ENCODE data around the gene RPS24. TPM values are rescaled to one million over a fixed set of nuclear protein-coding genes. Genes with fewer than 3 reads are reported as not detected.
A peak's percentile ranks its signal among the peaks of the same experiment; 100 is the strongest.
"Not testable (repeated sequence)": the region's sequence is repeated elsewhere in the genome, so short reads cannot be mapped to it uniquely, and the experiment has no call there.

The RPS24 gene
- total RNA-seq, 1 donor from 2014 or later = 398 TPM

GRCh38 chr10:78047314-78047891 lies 13.7 kb downstream of the RPS24 start:
- DNase-seq (ENCODE audit: low spot score) (peak; percentile 81), ATAC-seq (peak; percentile 92)

GRCh38 chr10:78049851-78050250 lies 16.2 kb downstream of the RPS24 start:
- DNase-seq (ENCODE audit: low spot score) (no peak), ATAC-seq (no peak)

- no peak for DNase-seq (ENCODE audit: low spot score)
- ATAC-seq = no peak
Observed at GRCh38 chr10:78053211-78053868, 19.7 kb downstream of the RPS24 start.

DNA sequence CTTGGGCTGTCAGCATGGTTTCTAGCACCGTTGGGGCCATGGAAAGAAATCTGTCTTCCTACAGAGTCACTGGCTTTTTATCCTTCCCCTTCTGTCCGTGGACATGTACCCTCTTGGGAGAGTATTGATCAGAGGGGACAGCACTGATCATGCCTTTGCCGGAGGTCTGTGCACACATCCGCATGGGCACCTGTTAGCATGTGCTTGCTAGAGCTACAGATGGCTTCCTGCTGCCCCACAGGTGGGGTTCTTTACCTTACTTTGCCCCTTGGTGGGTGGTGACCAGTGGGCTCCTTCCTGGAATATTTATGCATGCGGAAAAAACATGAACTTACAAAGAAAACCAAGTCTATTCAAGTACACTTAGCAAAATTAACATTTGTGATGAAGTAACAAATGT lies 24.9 kb downstream of the RPS24 start:
- DNase-seq (ENCODE audit: low spot score) = no peak
- no peak for ATAC-seq

GRCh38 chr10:78059906-78060702 lies 26.4 kb downstream of the RPS24 start:
- ATAC-seq (no peak), DNase-seq (ENCODE audit: low spot score) (no peak)

DNA sequence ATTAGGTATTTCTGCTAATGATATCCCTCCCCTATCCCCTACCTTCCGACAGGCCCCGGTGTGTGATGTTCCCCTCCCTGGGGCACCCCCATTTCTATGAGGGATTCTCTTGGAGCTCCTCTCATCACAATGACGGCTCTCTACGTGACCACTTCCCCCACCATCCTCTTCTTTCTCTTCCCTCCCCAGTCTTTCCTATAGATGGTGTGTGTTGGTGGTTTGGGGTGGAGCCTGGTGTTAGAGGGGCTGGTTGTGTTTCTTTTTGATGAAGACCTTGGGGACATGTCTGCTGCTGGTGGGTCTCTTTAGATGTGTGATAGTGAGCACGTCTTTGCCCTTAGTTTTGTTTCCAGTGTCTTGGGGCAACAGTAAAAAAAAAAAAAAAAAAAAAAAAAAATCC lies 28.6 kb downstream of the RPS24 start:
- DNase-seq (ENCODE audit: low spot score) = no peak
- no peak for ATAC-seq

DNA sequence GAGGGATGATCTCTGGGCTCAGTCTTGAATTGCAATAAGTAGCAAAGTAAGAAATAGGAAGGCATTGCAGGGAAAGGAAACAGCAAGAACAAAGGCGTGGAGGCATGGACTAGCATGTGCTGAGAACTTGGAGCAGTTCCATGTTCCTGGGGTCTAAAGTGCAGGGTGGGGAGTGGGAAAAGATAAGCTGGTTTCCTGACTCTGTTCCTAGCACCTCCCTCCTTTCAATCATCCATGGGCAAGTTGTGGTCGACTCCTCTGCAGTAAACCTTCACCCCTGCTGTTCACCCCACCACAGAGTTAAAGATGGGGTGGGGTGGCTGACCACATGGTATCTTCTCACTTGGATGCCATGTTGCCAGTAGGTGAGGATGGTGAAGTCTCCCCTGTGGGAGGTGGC lies 29.6 kb downstream of the RPS24 start:
- DNase-seq (ENCODE audit: low spot score) (no peak), ATAC-seq (no peak)

DNA sequence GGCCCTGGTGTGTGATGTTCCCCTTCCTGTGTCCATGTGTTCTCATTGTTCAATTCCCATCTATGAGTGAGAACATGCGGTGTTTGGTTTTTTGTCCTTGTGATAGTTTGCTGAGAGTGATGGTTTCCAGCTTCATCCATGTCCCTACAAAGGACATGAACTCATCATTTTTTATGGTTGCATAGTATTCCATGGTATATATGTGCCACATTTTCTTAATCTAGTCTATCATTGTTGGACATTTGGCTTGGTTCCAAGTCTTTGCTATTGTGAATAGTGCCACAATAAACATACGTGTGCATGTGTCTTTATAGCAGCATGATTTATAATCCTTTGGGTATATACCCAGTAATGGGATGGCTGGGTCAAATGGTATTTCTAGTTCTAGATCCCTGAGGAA lies 31.3 kb downstream of the RPS24 start:
- not testable (repeated sequence) for ATAC-seq; DNase-seq (ENCODE audit: low spot score)

DNA sequence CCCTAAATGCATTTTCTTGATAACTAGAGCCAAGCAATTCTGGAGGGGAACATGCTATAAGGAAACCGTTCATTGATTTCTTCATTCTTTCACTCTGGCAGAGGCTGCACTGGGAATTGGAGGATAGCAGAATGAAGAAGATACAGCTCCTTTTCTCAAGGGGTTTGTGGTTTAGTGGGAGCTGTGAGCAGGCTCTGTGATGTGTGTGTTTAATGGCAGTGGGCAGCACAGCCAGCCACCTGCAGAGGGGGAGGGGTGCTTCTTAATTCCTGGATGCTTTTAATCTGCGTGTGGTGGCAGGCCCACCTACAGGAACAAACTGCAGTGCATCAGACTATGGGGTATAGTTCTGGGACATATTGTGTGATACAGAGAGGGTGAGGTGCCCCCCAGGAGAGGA lies 31.9 kb downstream of the RPS24 start:
- DNase-seq (ENCODE audit: low spot score) (no peak), ATAC-seq (no peak)

DNA sequence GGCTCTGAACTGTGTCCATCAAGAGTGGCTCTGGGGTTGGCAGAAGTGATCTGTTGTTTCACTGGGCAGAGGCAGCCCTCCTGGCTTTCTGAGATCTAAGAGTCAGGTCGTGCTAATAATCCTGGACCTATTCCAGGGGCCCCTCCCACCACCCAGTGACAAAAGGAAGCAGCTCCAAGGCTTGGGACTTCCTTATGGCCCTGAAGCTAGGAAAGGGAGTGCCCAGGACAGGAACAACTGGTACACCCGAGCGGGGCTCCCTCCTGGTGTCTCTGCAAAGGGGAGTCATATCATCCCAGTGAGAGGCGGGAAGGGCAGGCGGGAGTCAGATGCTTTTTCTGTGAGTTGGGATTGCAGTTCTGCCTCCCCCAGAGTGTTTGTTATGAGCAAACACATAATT lies 32.3 kb downstream of the RPS24 start:
- ATAC-seq = no peak

DNA sequence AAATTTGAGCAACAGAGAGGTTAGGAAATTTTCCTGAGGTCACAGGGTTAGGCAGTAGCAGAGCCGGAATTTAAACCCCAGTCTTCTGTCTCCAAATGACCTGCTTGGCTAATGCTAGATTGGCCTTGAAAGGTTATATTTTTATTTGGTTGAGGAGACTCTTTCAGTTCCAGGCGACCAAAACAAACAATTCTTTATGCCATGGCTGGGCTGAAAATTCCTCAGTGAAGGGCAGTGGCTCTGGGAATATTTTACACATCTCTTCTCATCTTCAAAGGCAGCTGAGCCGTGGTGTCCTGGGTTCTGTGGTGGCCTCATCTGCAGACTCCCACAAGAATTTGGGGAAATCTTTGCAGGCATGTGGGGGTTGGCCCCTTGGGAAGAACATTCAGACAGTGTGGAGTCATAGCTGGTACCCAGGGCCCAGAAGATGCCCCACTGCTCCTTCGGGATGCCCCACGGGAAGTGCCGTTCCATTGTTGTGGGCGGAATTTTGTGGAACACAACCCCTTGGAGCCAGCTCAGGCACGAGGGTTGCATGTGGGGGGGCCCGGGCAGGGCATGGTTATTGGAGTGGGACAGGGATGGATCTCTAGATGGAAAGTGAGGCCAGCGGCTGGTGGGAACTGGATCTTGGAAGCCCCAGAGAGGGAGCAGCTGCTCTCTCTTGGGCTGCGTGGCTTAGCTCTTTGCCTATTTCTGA lies 33.2 kb downstream of the RPS24 start:
- ATAC-seq = no peak
- DNase-seq (ENCODE audit: low spot score) = no peak

More for the DNA sequence above, 32.3 kb downstream of the RPS24 start:
- no peak for DNase-seq (ENCODE audit: low spot score)

GRCh38 chr10:78069151-78069550 lies 35.5 kb downstream of the RPS24 start:
- ATAC-seq (no peak), DNase-seq (ENCODE audit: low spot score) (no peak)

DNA sequence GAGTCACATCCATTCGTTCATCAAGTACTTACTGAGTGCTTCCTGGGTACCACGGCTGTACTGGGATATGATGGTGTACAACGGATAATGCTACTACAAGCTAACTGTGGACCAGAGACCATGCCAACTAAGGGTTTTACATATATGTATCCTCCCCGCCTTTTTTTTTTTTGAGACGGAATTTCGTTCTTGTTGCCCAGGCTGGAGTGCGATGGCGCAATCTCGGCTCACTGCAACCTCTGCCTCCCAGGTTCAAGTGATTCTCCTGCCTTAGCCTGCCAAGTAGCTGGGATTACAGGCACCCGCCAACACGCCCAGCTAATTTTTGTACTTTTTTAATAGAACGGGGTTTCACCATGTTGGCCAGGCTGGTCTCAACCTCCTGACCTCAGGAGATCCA lies 36.4 kb downstream of the RPS24 start:
- not testable (repeated sequence) for DNase-seq (ENCODE audit: low spot score); ATAC-seq

- no peak for ATAC-seq
- DNase-seq (ENCODE audit: low spot score) = no peak
Observed at GRCh38 chr10:78070726-78071125, 37.1 kb downstream of the RPS24 start.

DNA sequence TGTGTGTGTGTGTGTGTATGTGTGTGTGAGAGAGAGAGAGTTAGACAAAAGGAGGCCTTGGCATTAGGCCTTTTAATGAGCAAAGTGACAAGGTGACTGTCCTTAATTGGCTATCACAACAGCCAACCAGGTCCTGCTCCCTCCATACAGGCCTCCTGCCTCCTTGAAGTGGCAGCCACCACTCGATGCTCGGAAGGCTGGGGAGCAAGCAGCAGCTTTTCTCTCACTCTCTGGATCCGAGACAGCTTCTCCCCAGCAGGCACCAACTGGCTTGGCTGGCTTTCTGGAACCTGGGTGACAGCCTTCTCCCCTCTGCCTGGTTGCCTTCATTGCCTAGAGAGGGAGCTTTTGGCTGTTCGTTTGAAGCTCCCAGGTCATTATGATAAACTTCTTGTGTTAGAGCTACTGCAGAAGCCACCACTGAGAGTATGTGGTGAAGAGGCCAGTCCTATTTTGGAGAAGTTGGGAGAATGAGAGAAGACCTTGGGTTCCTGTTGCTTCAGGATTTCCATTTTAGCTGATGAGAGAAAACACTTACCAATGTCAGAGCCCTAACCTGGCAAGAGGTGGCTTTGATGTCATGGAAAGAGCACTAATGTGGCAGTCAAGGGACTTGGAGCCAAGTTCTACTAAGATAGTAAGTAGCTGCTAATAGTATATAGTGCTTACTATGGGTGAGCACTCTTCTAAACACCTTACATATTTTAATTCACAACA lies 37.6 kb downstream of the RPS24 start:
- DNase-seq (ENCODE audit: low spot score) = no peak

GRCh38 chr10:78071857-78072179 lies 38.2 kb downstream of the RPS24 start:
- ATAC-seq (no peak), DNase-seq (ENCODE audit: low spot score) (no peak)

More for the DNA sequence above, 37.6 kb downstream of the RPS24 start:
- no peak for ATAC-seq

- no peak for ATAC-seq
- no peak for DNase-seq (ENCODE audit: low spot score)
Observed at GRCh38 chr10:78072504-78072903, 38.8 kb downstream of the RPS24 start.

- not testable (repeated sequence) for DNase-seq (ENCODE audit: low spot score); ATAC-seq
Observed at GRCh38 chr10:78075806-78076205, 42.1 kb downstream of the RPS24 start.

DNA sequence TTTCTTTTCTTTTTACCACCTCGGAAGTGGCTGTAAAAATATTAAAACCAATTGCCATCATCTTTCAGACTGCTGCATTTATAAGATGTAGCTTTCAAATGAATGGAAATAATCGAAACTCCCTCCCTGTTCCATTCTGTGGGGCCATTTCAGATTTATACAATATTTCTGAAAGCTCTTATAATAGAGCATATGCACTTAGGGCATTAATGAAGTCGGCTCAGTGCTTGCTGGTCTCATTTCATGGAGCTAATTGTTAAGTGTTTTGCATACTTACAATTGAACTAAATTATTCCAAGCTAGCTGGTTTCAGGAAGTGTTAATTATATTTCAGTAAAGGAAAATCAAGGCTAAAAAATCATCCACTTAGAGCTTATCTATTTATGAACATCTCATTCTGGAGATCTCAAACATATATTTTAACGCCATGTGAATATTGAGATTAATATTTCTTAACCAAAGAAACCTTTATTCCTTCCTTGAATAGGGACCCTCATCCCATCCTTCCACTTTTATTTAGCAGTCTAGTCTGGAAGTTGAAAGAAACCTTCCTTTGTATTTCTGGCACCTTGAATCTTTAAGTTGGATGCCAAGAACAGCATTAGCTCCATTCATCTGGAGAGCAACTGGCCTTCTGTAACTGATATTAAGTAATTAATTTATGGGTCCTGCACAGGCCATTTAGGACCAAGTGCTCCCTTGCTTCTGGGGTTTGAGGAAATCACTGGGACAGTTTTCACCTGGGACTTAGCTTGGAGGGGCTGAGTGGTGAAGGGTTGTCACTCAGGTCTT lies 45.1 kb downstream of the RPS24 start:
- ATAC-seq (no peak), DNase-seq (ENCODE audit: low spot score) (no peak)

DNA sequence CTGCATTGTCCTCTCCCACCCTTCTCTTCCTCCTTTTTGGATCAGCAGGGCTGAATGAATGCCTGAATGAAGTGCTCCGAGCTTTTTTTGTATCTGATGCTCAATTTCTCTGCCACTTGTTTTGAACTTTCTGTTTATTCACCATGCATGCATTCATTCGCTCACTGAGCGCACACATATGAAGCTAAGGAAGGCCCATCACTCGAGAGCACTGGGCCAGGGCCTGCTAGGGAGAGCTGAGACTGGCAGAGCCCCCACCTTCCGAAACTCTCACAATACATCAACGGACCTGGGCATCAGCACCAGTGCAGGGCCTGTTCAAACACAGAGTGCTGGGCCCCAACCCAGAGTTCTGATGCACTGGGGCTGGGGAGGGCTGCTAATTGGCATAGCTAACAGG lies 45.7 kb downstream of the RPS24 start:
- ATAC-seq = no peak
- no peak for DNase-seq (ENCODE audit: low spot score)

Measured in left lobe of liver (tissue), 2 donors.